HepG2 (cell line): ENCODE results near the gene C1orf74. TPM values are rescaled to one million over a fixed set of nuclear protein-coding genes. Genes with fewer than 3 reads are reported as not detected.

Source experiments
- CBX1 ChIP-seq: IDR thresholded peaks from one replicate; pipeline ENCODE4 v1.6.1; 2016; ENCODE audit warnings: antibody characterized with exemption, low read depth
- EP300 ChIP-seq, 3 experiments: sonication (generic) in 1 of 3; formaldehyde crosslinking in 1 of 3; IDR thresholded peaks; 2 replicates each; pipeline versions ENCODE4 v1.5.1 to v1.6.1; 2011 to 2020; ENCODE audit warnings: low read depth in 2 of 3, low read length in 2 of 3, borderline replicate concordance in 1 of 3, improper control_type of control experiment in 1 of 3, mild to moderate bottlenecking in 1 of 3, missing genetic modification reagents in 1 of 3, moderate library complexity in 1 of 3
- HMG20A ChIP-seq: IDR thresholded peaks from 2 replicates; pipeline ENCODE4 v1.6.1; 2016; ENCODE audit warnings: borderline replicate concordance
- HNF4G ChIP-seq, 2 experiments: sonication (generic) in 1 of 2; formaldehyde crosslinking in 1 of 2; IDR thresholded peaks; 2 replicates each; pipeline versions ENCODE4 v1.4.0 to v1.6.1; 2011 to 2020; ENCODE audit warnings: borderline replicate concordance in 2 of 2, low read depth in 2 of 2, mild to moderate bottlenecking in 2 of 2, low read length in 1 of 2, missing genetic modification reagents in 1 of 2, moderate library complexity in 1 of 2
- MED1 ChIP-seq: sonication (generic); formaldehyde crosslinking; IDR thresholded peaks from 2 replicates; pipeline ENCODE4 v1.4.0; 2020; ENCODE audit warnings: missing genetic modification reagents
- MTF2 ChIP-seq: sonication (generic); formaldehyde crosslinking; IDR thresholded peaks from 2 replicates; pipeline ENCODE4 v1.5.0; 2020; ENCODE audit warnings: missing genetic modification reagents, borderline replicate concordance
- ONECUT2 ChIP-seq: sonication (generic); formaldehyde crosslinking; IDR thresholded peaks from 2 replicates; pipeline ENCODE4 v1.4.0; 2020; ENCODE audit warnings: missing genetic modification reagents
- SALL1 ChIP-seq: sonication (generic); formaldehyde crosslinking; IDR thresholded peaks from 2 replicates; pipeline ENCODE4 v1.8.0; 2022; ENCODE audit warnings: mild to moderate bottlenecking, missing genetic modification reagents
- SOX6 ChIP-seq, 2 experiments: fragments of 450-650 bp in 1 of 2; sonication (generic) in 1 of 2; formaldehyde crosslinking in 1 of 2; IDR thresholded peaks; 2 replicates each; pipeline versions ENCODE4 v1.4.0 to v1.6.1; 2017 to 2020; ENCODE audit warnings: antibody characterized with exemption in 1 of 2, mild to moderate bottlenecking in 1 of 2, missing genetic modification reagents in 1 of 2
- TCF7 ChIP-seq: sonication (generic); IDR thresholded peaks from 2 replicates; pipeline ENCODE4 v1.6.1; 2016; ENCODE audit warnings: antibody characterized with exemption, low read depth
- ZBTB42 ChIP-seq: sonication (generic); formaldehyde crosslinking; IDR thresholded peaks from 2 replicates; pipeline ENCODE4 v1.5.0; 2020; ENCODE audit warnings: mild to moderate bottlenecking, missing genetic modification reagents
- ZEB1 ChIP-seq: IDR thresholded peaks from 2 replicates; pipeline ENCODE4 v1.6.1; 2012; ENCODE audit warnings: mild to moderate bottlenecking, low read depth, inconsistent platforms; ENCODE audit not compliant: insufficient replicate concordance
- ZNF343 ChIP-seq: sonication (generic); formaldehyde crosslinking; IDR thresholded peaks from 2 replicates; pipeline ENCODE4 v1.4.0; 2020; ENCODE audit warnings: mild to moderate bottlenecking, missing genetic modification reagents
- ZNF557 ChIP-seq: sonication (generic); formaldehyde crosslinking; IDR thresholded peaks from 2 replicates; pipeline ENCODE4 v1.4.0; 2020; ENCODE audit warnings: missing genetic modification reagents
- ZNF674 ChIP-seq: sonication (generic); formaldehyde crosslinking; IDR thresholded peaks from 2 replicates; pipeline ENCODE4 v1.5.0; 2020; ENCODE audit warnings: low read depth, mild to moderate bottlenecking, missing genetic modification reagents
- polyA plus RNA-seq, 8 experiments: library from polyadenylated mRNA; depleted of rRNA in 3 of 8; stranded (reverse) in 7 of 8; unstranded in 1 of 8; fragments of >200 nt; fragmentation: Illumina TruSeq in 4 of 8; extraction: Trizol in 4 of 8; gene quantifications; 2 replicates each; pipeline versions ENCODE4 v1.2.1 to v1.2.3, GENCODE V29; 2011 to 2016; ENCODE audit warnings: low read depth in 4 of 8, missing spikeins in 1 of 8, mixed read lengths in 1 of 8; ENCODE audit not compliant: insufficient read depth in 1 of 8
- total RNA-seq, 5 experiments: library from RNA; depleted of rRNA; stranded (reverse); fragments of >200 nt; fragmentation: Illumina TruSeq; extraction: Trizol; gene quantifications; 2 replicates each; pipeline ENCODE4 v1.2.3, GENCODE V29; 2016; ENCODE audit warnings: low read depth in 1 of 5
- TF ChIP-seq, protein P1 (sequence below): sonication (generic); formaldehyde crosslinking; IDR thresholded peaks from 2 replicates; pipeline ENCODE4 v1.4.0; 2020; ENCODE audit warnings: missing genetic modification reagents
- TF ChIP-seq, protein P2 (sequence below): sonication (generic); formaldehyde crosslinking; conservative IDR thresholded peaks from 2 replicates; pipeline ENCODE4 v1.4.0; 2020; ENCODE audit warnings: mild to moderate bottlenecking, missing genetic modification reagents, moderate library complexity
- TF ChIP-seq, protein P3 (sequence below): sonication (generic); formaldehyde crosslinking; IDR thresholded peaks from 2 replicates; pipeline ENCODE4 v1.5.1; 2020; ENCODE audit warnings: missing genetic modification reagents, mild to moderate bottlenecking, borderline replicate concordance
- TF ChIP-seq, protein P4 (sequence below): IDR thresholded peaks from 2 replicates; pipeline ENCODE4 v1.4.0; 2020; ENCODE audit warnings: mild to moderate bottlenecking, missing genetic modification reagents

Gene C1orf74
- total and polyA plus RNA-seq, 2 of the 13 experiments (the other 11 are each of a cell fraction or from before 2014, with no cell fraction given), result 0.33 to 0.71 TPM

DNA sequence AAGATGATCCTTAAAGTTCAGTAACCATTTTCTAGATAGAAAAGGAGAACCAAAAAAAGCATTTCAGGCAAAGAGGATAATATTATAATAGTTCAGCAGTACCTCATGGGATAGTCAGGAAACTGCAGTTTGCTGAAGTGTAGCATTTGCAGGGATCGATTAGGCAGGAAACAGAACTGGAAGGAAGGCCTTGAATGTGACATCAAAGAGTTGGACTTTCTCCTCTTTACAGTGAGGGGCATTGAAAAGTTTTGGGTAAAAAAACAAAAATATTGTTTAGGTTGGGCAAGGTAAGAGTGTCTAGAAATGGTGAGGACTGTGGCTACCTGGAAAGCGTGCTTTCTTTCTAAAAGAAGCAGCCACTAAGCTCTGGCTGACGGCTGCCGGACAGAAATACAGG, 29.5 kb upstream of the C1orf74 start (continued):
- TF ChIP-seq, protein P1, sequence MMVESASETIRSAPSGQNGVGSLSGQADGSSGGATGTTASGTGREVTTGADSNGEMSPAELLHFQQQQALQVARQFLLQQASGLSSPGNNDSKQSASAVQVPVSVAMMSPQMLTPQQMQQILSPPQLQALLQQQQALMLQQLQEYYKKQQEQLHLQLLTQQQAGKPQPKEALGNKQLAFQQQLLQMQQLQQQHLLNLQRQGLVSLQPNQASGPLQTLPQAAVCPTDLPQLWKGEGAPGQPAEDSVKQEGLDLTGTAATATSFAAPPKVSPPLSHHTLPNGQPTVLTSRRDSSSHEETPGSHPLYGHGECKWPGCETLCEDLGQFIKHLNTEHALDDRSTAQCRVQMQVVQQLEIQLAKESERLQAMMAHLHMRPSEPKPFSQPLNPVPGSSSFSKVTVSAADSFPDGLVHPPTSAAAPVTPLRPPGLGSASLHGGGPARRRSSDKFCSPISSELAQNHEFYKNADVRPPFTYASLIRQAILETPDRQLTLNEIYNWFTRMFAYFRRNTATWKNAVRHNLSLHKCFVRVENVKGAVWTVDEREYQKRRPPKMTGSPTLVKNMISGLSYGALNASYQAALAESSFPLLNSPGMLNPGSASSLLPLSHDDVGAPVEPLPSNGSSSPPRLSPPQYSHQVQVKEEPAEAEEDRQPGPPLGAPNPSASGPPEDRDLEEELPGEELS (CRISPR knock-in tag), result peak; percentile 43
- TF ChIP-seq EP300 (IDR thresholded peaks at IDR 0.05; ENCODE audit: low read depth in 2 of 2, low read length in 2 of 2) (peak in 1 of 2 experiments; percentile 34; a peak in 1 of 4 replicates), EP300 (CRISPR knock-in tag; IDR thresholded peaks at IDR 0.05; ENCODE audit: borderline replicate concordance) (no peak), ONECUT2 (CRISPR knock-in tag) (peak; percentile 72), ZBTB42 (no peak), CBX1 (no peak), ZNF674 (CRISPR knock-in tag) (no peak), MTF2 (CRISPR knock-in tag) (no peak), SOX6 (IDR thresholded peaks at IDR 0.05) (no peak), SOX6 (CRISPR knock-in tag; IDR thresholded peaks at IDR 0.05) (peak; percentile 52), MED1 (CRISPR knock-in tag) (0 out of 2 replicates have a peak, but pooled peaks have one; percentile 23), ZNF343 (CRISPR knock-in tag) (no peak), ZEB1 (peak; percentile 59), ZNF557 (CRISPR knock-in tag) (no peak), SALL1 (CRISPR knock-in tag) (peak; percentile 31; the same call in 1 of the 2 replicates), TCF7 (peak; percentile 63), HNF4G (IDR thresholded peaks at IDR 0.05; ENCODE audit: borderline replicate concordance, low read depth, low read length) (0 out of 2 replicates have a peak, but pooled peaks have one; percentile 28), HNF4G (CRISPR knock-in tag; IDR thresholded peaks at IDR 0.05; ENCODE audit: borderline replicate concordance, low read depth) (no peak; the same call in 1 of the 2 replicates), HMG20A (no peak)
- TF ChIP-seq, protein P2, sequence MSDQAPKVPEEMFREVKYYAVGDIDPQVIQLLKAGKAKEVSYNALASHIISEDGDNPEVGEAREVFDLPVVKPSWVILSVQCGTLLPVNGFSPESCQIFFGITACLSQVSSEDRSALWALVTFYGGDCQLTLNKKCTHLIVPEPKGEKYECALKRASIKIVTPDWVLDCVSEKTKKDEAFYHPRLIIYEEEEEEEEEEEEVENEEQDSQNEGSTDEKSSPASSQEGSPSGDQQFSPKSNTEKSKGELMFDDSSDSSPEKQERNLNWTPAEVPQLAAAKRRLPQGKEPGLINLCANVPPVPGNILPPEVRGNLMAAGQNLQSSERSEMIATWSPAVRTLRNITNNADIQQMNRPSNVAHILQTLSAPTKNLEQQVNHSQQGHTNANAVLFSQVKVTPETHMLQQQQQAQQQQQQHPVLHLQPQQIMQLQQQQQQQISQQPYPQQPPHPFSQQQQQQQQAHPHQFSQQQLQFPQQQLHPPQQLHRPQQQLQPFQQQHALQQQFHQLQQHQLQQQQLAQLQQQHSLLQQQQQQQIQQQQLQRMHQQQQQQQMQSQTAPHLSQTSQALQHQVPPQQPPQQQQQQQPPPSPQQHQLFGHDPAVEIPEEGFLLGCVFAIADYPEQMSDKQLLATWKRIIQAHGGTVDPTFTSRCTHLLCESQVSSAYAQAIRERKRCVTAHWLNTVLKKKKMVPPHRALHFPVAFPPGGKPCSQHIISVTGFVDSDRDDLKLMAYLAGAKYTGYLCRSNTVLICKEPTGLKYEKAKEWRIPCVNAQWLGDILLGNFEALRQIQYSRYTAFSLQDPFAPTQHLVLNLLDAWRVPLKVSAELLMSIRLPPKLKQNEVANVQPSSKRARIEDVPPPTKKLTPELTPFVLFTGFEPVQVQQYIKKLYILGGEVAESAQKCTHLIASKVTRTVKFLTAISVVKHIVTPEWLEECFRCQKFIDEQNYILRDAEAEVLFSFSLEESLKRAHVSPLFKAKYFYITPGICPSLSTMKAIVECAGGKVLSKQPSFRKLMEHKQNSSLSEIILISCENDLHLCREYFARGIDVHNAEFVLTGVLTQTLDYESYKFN (CRISPR knock-in tag), result peak; percentile 88
- TF ChIP-seq, protein P3, sequence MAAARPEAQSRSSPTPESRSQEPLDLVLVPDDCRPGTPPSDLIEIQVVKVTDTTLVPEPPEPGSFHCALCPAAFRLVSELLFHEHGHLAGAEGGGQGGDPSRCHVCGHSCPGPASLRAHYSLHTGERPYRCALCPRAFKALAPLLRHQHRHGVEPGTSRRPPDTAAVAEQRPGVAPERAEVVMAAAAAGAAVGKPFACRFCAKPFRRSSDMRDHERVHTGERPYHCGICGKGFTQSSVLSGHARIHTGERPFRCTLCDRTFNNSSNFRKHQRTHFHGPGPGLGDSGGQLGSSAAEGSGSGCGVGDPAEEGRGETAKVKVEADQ (CRISPR knock-in tag), result no peak
- TF ChIP-seq, protein P4, sequence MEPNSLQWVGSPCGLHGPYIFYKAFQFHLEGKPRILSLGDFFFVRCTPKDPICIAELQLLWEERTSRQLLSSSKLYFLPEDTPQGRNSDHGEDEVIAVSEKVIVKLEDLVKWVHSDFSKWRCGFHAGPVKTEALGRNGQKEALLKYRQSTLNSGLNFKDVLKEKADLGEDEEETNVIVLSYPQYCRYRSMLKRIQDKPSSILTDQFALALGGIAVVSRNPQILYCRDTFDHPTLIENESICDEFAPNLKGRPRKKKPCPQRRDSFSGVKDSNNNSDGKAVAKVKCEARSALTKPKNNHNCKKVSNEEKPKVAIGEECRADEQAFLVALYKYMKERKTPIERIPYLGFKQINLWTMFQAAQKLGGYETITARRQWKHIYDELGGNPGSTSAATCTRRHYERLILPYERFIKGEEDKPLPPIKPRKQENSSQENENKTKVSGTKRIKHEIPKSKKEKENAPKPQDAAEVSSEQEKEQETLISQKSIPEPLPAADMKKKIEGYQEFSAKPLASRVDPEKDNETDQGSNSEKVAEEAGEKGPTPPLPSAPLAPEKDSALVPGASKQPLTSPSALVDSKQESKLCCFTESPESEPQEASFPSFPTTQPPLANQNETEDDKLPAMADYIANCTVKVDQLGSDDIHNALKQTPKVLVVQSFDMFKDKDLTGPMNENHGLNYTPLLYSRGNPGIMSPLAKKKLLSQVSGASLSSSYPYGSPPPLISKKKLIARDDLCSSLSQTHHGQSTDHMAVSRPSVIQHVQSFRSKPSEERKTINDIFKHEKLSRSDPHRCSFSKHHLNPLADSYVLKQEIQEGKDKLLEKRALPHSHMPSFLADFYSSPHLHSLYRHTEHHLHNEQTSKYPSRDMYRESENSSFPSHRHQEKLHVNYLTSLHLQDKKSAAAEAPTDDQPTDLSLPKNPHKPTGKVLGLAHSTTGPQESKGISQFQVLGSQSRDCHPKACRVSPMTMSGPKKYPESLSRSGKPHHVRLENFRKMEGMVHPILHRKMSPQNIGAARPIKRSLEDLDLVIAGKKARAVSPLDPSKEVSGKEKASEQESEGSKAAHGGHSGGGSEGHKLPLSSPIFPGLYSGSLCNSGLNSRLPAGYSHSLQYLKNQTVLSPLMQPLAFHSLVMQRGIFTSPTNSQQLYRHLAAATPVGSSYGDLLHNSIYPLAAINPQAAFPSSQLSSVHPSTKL (CRISPR knock-in tag), result peak; percentile 59
- TF ChIP-seq, all 625 proteins: peak for 20
